IMR-90 (cell line): ENCODE results near the gene RRAGD. TPM values are rescaled to one million over a fixed set of nuclear protein-coding genes. Genes with fewer than 3 reads are reported as not detected.

Experiments
- ATAC-seq: fragments of 200-7000 bp; cut with Tn5 transposase; 2 replicates; pipeline ENCODE4 v1.9.1; 2020; ENCODE audit warnings: low read depth, mild to moderate bottlenecking, moderate library complexity
- BruUV-seq: library from RNA; stranded (reverse); fragments of 400-500 nt; replicated peaks from 2 replicates; lab custom pipeline; 2021; lab: Mats Ljungman, UMichigan
- CTCF ChIA-PET: fragments of 300-600 bp; formaldehyde crosslinking; extraction: SDS; loops from one replicate; lab custom pipeline; 2021; ENCODE audit warnings: antibody characterized with exemption; lab: Yijun Ruan, JAX
- POLR2A ChIA-PET: fragments of 300-600 bp; sonication (Branson Sonifier 250); formaldehyde crosslinking; loops from one replicate; lab custom pipeline; 2022; ENCODE audit warnings: antibody characterized with exemption; ENCODE audit not compliant: unreplicated experiment; lab: Charles Lee
- DNase-seq: peaks from one replicate; pipeline ENCODE4 v3.0.0; 2013
- H2AFZ ChIP-seq: replicated peaks from 2 replicates; pipeline ENCODE3; 2013; ENCODE audit warnings: low read length, mild to moderate bottlenecking; ENCODE audit not compliant: poor library complexity
- H2AK5ac ChIP-seq: 2 replicates; pipeline ENCODE4 v1.6.1; 2013; ENCODE audit warnings: low read depth, low read length, inconsistent platforms
- H2AK9ac ChIP-seq: replicated peaks from 2 replicates; pipeline ENCODE3; 2013; ENCODE audit warnings: mild to moderate bottlenecking, low read depth, low read length, moderate library complexity; ENCODE audit not compliant: poor library complexity
- H2BK120ac ChIP-seq: 2 replicates; pipeline ENCODE4 v1.6.1; 2013; ENCODE audit warnings: low read depth, low read length, inconsistent platforms
- H2BK15ac ChIP-seq: 3 replicates; pipeline ENCODE4 v1.6.1; 2013; ENCODE audit warnings: low read depth, low read length, inconsistent platforms
- H2BK20ac ChIP-seq: 2 replicates; pipeline ENCODE4 v1.6.1; 2013; ENCODE audit warnings: low read depth, mild to moderate bottlenecking, inconsistent platforms, low read length, moderate library complexity
- H2BK5ac ChIP-seq: 2 replicates; pipeline ENCODE4 v1.6.1; 2013; ENCODE audit warnings: mild to moderate bottlenecking, low read depth, low read length, inconsistent platforms; ENCODE audit not compliant: poor library complexity, severe bottlenecking
- H3K14ac ChIP-seq: replicated peaks from 2 replicates; pipeline ENCODE4 v1.6.1; 2013; ENCODE audit warnings: low read depth, low read length, inconsistent platforms
- H3K18ac ChIP-seq: 2 replicates; pipeline ENCODE4 v1.6.1; 2013; ENCODE audit warnings: low read depth, low read length, control low read depth
- H3K23ac ChIP-seq: 2 replicates; pipeline ENCODE4 v1.6.1; 2013; ENCODE audit warnings: low read depth, low read length, inconsistent platforms
- H3K27ac ChIP-seq: 2 replicates; pipeline ENCODE4 v1.5.1; 2013; ENCODE audit warnings: mild to moderate bottlenecking, control low read depth, low read length; ENCODE audit not compliant: insufficient read depth
- H3K27me3 ChIP-seq: 2 replicates; pipeline ENCODE4 v1.6.1; 2013; ENCODE audit warnings: low read length; ENCODE audit not compliant: control insufficient read depth, insufficient read depth
- H3K36me3 ChIP-seq: 2 replicates; pipeline ENCODE4 v1.6.1; 2013; ENCODE audit warnings: low read length, mixed read lengths; ENCODE audit not compliant: control insufficient read depth, insufficient read depth
- H3K4ac ChIP-seq: 2 replicates; pipeline ENCODE4 v1.6.1; 2013; ENCODE audit warnings: low read depth, low read length, inconsistent platforms
- H3K4me1 ChIP-seq: 2 replicates; pipeline ENCODE4 v1.6.1; 2013; ENCODE audit warnings: low read length, mixed read lengths; ENCODE audit not compliant: control insufficient read depth, insufficient read depth
- H3K4me2 ChIP-seq: 2 replicates; pipeline ENCODE4 v1.6.1; 2013; ENCODE audit warnings: low read depth, mild to moderate bottlenecking, control low read depth, low read length, moderate library complexity
- H3K4me3 ChIP-seq: 2 replicates; pipeline ENCODE4 v1.5.1; 2013; ENCODE audit warnings: low read depth, mild to moderate bottlenecking, control low read depth, low read length, moderate library complexity; ENCODE audit not compliant: insufficient read depth
- H3K56ac ChIP-seq: 2 replicates; pipeline ENCODE4 v1.6.1; 2013; ENCODE audit warnings: low read length, inconsistent platforms; ENCODE audit not compliant: insufficient read depth; ENCODE audit errors: extremely low read depth
- H3K79me1 ChIP-seq, 2 experiments: 2 replicates each; pipeline ENCODE4 v1.6.1; 2013; ENCODE audit warnings: low read length in 2 of 2, inconsistent platforms in 1 of 2, low read depth in 1 of 2
- H3K9ac ChIP-seq: 2 replicates; pipeline ENCODE4 v1.6.1; 2013; ENCODE audit warnings: low read depth, low read length, control low read depth
- H3K9me1 ChIP-seq: 2 replicates; pipeline ENCODE4 v1.6.1; 2013; ENCODE audit warnings: low read length, inconsistent platforms; ENCODE audit not compliant: insufficient read depth
- H3K9me3 ChIP-seq: 2 replicates; pipeline ENCODE4 v1.6.1; 2013; ENCODE audit warnings: low read length; ENCODE audit not compliant: control insufficient read depth, insufficient read depth
- H4K20me1 ChIP-seq: 2 replicates; pipeline ENCODE4 v1.6.1; 2013; ENCODE audit warnings: low read length, inconsistent platforms; ENCODE audit not compliant: insufficient read depth
- H4K5ac ChIP-seq: 2 replicates; pipeline ENCODE4 v1.6.1; 2013; ENCODE audit warnings: mild to moderate bottlenecking, low read depth, low read length, control low read depth
- H4K8ac ChIP-seq, 2 experiments: 2 replicates each; pipeline ENCODE4 v1.6.1; 2013; ENCODE audit warnings: low read depth in 2 of 2, low read length in 2 of 2, control low read depth in 1 of 2, inconsistent platforms in 1 of 2
- H4K91ac ChIP-seq: 2 replicates; pipeline ENCODE4 v1.6.1; 2013; ENCODE audit warnings: low read depth, low read length, inconsistent platforms; ENCODE audit not compliant: insufficient read depth
- CEBPB ChIP-seq: IDR thresholded peaks from 2 replicates; pipeline ENCODE4 v1.6.1; 2012; ENCODE audit warnings: low read depth, low read length, improper control_type of control experiment
- CTCF ChIP-seq: conservative IDR thresholded peaks from 2 replicates; pipeline ENCODE4 v1.5.1; 2012; ENCODE audit warnings: mild to moderate bottlenecking, low read depth, low read length, improper control_type of control experiment
- ELK1 ChIP-seq: fragments of 150-350 bp; IDR thresholded peaks from 2 replicates; pipeline ENCODE4 v1.6.1; 2016; ENCODE audit warnings: low read depth, mild to moderate bottlenecking, low read length, moderate library complexity, borderline replicate concordance
- MXI1 ChIP-seq: IDR thresholded peaks from 2 replicates; pipeline ENCODE4 v1.6.1; 2012; ENCODE audit warnings: low read depth, mild to moderate bottlenecking, low read length, moderate library complexity, borderline replicate concordance
- RAD21 ChIP-seq: IDR thresholded peaks from 2 replicates; pipeline ENCODE4 v1.6.1; 2012; ENCODE audit warnings: low read length, improper control_type of control experiment
- RCOR1 ChIP-seq: IDR thresholded peaks from 2 replicates; pipeline ENCODE4 v1.6.1; 2012; ENCODE audit warnings: mild to moderate bottlenecking, low read length, improper control_type of control experiment; ENCODE audit not compliant: insufficient replicate concordance
- SMC3 ChIP-seq: fragments of 150-350 bp; IDR thresholded peaks from 2 replicates; pipeline ENCODE4 v1.6.1; 2016; ENCODE audit warnings: low read depth, mild to moderate bottlenecking, antibody characterized with exemption, low read length, moderate library complexity
- USF2 ChIP-seq: fragments of 150-350 bp; IDR thresholded peaks from 2 replicates; pipeline ENCODE4 v1.6.1; 2017; ENCODE audit warnings: mild to moderate bottlenecking, antibody characterized with exemption, low read length, low read depth
- WGBS, 2 experiments: methylation state at CpG; one replicate each; pipeline versions ENCODE4 v1.1.5 to v1.1.7; 2013; ENCODE audit warnings: missing lambda C conversion rate in 2 of 2; ENCODE audit not compliant: insufficient read length in 1 of 2; ENCODE audit errors: extremely low coverage in 2 of 2; 5-methylcytosine and 5-hydroxymethylcytosine counted together
- dilution Hi-C: fragments of 300-500 bp; cut with HindIII; formaldehyde crosslinking; loops from one replicate; pipeline ENCODE4 v1.14.3; 2018; ENCODE audit warnings: low sequenced_read_pairs; ENCODE audit not compliant: unreplicated experiment
- in situ Hi-C: fragments of 300-500 bp; cut with MboI; formaldehyde crosslinking; loops from 3 replicates; pipeline ENCODE4 v1.14.3; 2019; ENCODE audit warnings: low sequenced_read_pairs, inconsistent platforms, mixed read lengths
- intact Hi-C: fragments of 100-400 bp; cut with micrococcal nuclease; formaldehyde crosslinking; loops from 2 replicates; pipeline ENCODE4 v1.10.0; 2022
- polyA plus RNA-seq, 3 experiments: library from polyadenylated mRNA; depleted of rRNA; stranded (reverse); fragments of >200 nt; gene quantifications; 2 replicates each; pipeline ENCODE4 v1.2.3, GENCODE V29; 2012; ENCODE audit warnings: low replicate concordance in 1 of 3
- total RNA-seq: library from RNA; depleted of rRNA; stranded (reverse); fragments of >200 nt; gene quantifications from 2 replicates; pipeline ENCODE4 v1.2.3, GENCODE V29; 2012

RRAGD gene
- total and polyA plus RNA-seq, 2 of the 4 experiments (the other 2 are of a cell fraction) = not detected

GRCh38 chr6:89443658-89444057 lies 31.6 kb upstream of the RRAGD start:
- ATAC-seq (no peak), DNase-seq (no peak)
- H3K27ac ChIP-seq = no peak overlapping the region
- H2AK5ac ChIP-seq = no peak overlapping the region
- H2AFZ ChIP-seq = no peak overlapping the region
- no peak overlapping the region for H4K8ac ChIP-seq
- H2BK15ac ChIP-seq = no peak overlapping the region
- ChIA-PET CTCF (no interaction called here), POLR2A (no interaction called here)
- BruUV-seq = no TSS peak
- no peak overlapping the region for H3K23ac ChIP-seq
- no peak overlapping the region for H3K4me2 ChIP-seq
- H3K79me1 ChIP-seq = no peaks in the 10 kb centered on the region
- no peaks in the 10 kb centered on the region for H3K4me1 ChIP-seq
- no peak overlapping the region for H3K56ac ChIP-seq
- H3K9me3 ChIP-seq = no peaks in the 10 kb centered on the region
- H3K18ac ChIP-seq = no peak overlapping the region
- 20% methylated on average over 1 of the region's 5 CpGs; no CpG with 5 or more reads in 1 of the 2 experiments for WGBS, 2 experiments
- TF ChIP-seq MXI1 = no peak
- TF ChIP-seq CTCF = no peak
- no peak for TF ChIP-seq RCOR1
- no peak for TF ChIP-seq ELK1
- TF ChIP-seq SMC3 = no peak
- TF ChIP-seq USF2 = no peak
- no peak for TF ChIP-seq CEBPB
- no peak for TF ChIP-seq RAD21
- H3K9me1 ChIP-seq = no peaks in the 10 kb centered on the region
- H3K9ac ChIP-seq = no peak overlapping the region
- H2BK20ac ChIP-seq = no peak overlapping the region
- no peak overlapping the region for H3K4ac ChIP-seq
- H3K27me3 ChIP-seq = no peaks in the 10 kb centered on the region
- no peak overlapping the region for H3K14ac ChIP-seq
- no peaks in the 10 kb centered on the region for H3K36me3 ChIP-seq
- no peaks in the 10 kb centered on the region for H4K20me1 ChIP-seq
- no peak overlapping the region for H4K91ac ChIP-seq
- no peak overlapping the region for H2BK5ac ChIP-seq
- intact Hi-C loops = no loop called here
- no peak overlapping the region for H2BK120ac ChIP-seq
- no peak overlapping the region for H4K5ac ChIP-seq
- H3K4me3 ChIP-seq = no peak overlapping the region
- in situ Hi-C loops = no loop called here
- dilution Hi-C loops = no loop called here
- no peak overlapping the region for H2AK9ac ChIP-seq
